GM18499 (cell line): ENCODE results near the gene CAVIN1.
"Not testable (repeated sequence)": the region's sequence is repeated elsewhere in the genome, so short reads cannot be mapped to it uniquely, and the experiment has no call there.

Experiments
- ATAC-seq: cut with Tn5 transposase; IDR thresholded peaks from one replicate; pipeline ENCODE4 v1.9.1; 2021; ENCODE audit warnings: moderate number of reproducible peaks; ENCODE audit not compliant: insufficient read depth, unreplicated experiment

CAVIN1 gene

DNA sequence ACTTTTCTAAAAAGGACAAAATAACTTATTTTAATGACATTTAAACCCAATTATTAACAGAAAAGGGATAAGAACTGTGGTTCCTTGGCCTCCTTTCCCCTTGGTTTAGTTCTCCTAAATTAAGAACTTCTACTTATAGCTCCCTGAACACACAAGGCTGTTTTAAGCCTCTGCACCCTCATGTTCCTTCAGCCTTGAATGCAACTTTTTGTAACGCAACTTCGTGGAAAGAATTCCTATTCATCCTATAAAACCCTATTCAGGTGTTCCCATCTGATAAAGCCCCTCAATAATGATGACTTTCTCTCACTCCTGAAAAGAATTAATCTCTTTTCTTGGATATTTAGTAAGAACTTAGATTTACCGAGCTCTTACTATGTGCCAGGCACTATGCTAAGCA lies 41.2 kb downstream of the CAVIN1 start:
- no peak for ATAC-seq

GRCh38 chr17:42380935-42381334 lies 42.1 kb downstream of the CAVIN1 start:
- ATAC-seq: no peak

- ATAC-seq: no peak
These were observed 44.0 kb downstream of the CAVIN1 start for GRCh38 chr17:42378959-42379594.

DNA sequence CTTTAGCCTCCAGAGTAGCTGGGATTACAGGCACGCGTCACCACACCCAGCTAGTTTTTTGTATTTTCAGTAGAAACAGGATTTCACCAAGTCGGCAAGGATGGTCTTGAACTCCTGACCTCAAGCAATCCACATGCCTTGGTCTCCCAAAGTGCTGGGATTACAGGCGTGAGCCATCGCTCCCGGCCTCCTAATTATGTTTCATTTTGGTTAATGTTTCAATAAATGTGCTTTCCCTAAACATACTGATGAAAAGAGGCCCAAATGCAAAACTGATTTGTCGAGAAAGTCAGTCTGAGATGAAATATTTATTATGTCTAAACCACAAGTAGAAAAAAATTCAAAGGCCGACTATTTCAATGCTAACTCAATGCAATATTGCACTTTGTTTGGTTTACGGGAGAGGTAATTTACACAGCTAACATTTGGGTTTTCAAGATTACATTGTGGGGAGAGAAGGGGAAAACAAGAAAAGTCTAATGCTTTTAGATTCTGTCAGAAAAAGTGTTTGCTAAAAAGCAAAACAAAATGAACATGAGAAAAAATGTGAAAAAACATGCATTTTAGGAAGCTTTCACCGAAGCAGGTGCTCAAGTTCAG lies 44.6 kb downstream of the CAVIN1 start:
- no peak for ATAC-seq

GRCh38 chr17:42373896-42374295 lies 49.2 kb downstream of the CAVIN1 start:
- no peak for ATAC-seq

DNA sequence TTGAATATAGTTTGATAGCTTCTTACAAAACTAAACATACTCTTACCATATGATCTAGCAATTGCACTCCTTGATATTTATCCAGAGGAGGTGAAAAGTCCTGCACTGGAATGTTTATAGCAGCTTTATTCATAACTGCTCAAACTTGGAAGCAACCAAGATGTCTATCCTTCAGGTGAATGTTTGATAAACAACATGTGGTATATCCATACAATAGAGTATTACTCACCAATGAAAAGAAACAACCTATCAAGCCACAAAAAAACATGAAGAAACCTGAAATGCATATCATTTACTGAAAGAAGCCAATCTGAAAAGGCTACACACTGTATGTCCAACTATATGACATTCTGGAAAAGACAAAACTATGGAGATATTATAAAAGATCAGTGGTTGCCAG lies 50.9 kb downstream of the CAVIN1 start:
- ATAC-seq: no peak

DNA sequence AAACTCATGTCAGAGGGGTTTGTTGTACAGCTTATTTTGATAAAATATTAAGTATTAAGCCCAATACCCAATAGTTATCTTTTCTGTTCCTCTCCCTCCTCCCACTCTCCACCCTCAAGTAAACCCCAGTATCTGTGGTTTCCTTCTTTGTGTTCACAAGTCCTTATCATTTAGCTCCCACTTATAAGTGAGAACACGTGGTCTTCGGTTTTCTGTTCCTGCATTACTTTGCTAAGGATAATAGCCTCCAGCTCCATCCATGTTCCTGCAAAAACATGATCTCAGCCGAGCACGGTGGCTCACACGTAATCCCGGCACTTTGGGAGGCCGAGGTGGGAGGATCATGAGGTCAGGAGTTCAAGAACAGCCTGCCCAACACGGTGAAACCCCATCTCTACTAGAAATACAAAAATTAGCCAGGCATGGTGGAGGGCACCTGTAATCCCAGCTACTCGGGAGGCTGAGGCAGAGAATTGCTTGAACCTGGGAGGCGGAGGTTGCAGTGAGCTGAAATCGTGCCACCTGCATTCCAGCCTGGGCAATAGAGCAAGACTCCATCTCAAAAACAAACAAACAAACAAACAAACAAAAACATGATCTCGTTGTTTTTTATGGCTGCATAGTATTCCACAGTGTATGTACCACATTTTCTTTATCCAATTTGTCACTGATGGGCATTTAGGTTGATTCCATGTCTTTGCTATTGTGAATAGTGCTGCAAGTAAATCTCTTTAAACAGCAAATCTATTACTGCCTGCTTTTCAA lies 54.1 kb downstream of the CAVIN1 start:
- ATAC-seq: not testable (repeated sequence)

- ATAC-seq: not testable (repeated sequence)
These were observed 54.7 kb downstream of the CAVIN1 start for GRCh38 chr17:42368310-42368709.

GRCh38 chr17:42366176-42367023 lies 56.7 kb downstream of the CAVIN1 start:
- ATAC-seq: not testable (repeated sequence)

GRCh38 chr17:42365136-42365535 lies 57.9 kb downstream of the CAVIN1 start:
- ATAC-seq: no peak

- no peak for ATAC-seq
These were observed 59.1 kb downstream of the CAVIN1 start for GRCh38 chr17:42363767-42364585.

DNA sequence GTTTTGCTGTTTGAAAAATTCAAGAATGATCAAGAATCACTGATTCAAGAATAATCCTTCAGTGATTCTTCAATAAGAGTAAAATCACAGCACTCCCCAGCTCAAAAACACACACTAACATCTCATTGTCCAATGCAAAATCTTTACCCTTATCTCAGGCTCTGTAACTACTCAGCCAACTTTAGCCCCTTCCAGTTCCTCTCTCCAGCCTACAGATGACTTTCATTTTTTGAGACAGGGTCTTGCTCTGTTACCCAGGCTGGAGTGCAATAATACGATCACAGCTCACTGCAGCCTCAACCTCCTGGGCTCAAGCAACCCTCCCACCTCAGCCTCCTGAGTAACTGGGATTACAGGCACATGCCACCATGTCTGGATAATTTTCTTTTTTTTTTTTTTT lies 59.8 kb downstream of the CAVIN1 start:
- no peak for ATAC-seq

- no peak for ATAC-seq
These were observed 60.7 kb downstream of the CAVIN1 start for GRCh38 chr17:42362245-42362961.

DNA sequence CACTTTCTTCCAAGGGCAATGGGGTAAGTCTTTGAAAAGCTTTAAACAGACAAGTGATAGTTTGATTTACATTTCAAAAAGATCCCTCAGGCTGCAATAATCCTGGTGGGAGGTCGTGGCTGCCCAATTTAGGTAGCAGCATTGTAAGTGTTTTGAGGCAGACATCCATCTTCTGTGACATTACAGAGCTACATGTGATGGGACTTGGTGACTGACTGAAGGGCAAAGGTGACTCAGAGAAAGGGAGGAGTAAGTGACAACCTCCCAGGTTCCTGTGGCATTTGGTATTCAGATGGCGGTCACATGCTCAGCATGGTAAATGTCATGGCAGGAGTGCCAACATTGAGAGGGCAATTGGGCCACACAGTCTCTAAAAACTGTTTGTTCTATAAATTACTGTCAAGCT lies 61.3 kb downstream of the CAVIN1 start:
- ATAC-seq: no peak

- not testable (repeated sequence) for ATAC-seq
These were observed 62.7 kb downstream of the CAVIN1 start for GRCh38 chr17:42360388-42360787.

DNA sequence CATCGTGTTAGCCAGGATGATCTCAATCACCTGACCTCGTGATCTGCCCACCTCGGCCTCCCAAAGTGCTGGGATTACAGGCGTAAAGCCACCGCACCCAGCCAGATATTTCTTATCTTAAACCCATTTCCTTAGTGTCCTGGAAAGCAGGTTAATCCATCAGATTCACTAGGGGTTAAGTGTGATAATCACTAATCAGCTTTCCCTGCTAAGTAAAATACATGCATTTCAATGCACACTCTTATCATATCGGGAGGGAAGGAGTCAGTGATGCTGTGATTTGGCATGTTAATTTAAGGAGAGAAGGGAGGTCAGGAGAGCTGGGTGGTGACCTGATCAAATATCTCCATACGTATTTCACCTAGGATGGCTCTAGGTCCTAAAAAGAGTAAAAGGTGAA lies 63.9 kb downstream of the CAVIN1 start:
- ATAC-seq: no peak

DNA sequence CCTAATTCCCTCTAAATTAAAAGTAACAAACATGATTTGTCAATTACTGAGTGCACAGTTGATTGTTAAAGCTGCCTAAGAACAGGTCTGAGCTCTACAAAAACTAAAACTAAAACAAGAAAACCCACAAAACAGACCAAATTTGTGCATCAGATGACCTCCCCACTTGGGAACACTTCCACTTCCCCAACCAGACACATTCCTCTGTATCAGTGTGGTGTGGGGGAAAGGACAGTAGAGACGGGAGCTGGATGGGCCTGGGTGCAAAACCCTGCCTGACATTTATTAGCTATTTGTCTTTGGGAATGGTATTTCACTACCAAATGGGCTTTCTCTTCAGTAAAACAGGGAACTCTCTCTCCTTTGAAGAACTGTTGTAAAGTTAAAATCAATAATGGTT lies 64.6 kb downstream of the CAVIN1 start:
- ATAC-seq: no peak

DNA sequence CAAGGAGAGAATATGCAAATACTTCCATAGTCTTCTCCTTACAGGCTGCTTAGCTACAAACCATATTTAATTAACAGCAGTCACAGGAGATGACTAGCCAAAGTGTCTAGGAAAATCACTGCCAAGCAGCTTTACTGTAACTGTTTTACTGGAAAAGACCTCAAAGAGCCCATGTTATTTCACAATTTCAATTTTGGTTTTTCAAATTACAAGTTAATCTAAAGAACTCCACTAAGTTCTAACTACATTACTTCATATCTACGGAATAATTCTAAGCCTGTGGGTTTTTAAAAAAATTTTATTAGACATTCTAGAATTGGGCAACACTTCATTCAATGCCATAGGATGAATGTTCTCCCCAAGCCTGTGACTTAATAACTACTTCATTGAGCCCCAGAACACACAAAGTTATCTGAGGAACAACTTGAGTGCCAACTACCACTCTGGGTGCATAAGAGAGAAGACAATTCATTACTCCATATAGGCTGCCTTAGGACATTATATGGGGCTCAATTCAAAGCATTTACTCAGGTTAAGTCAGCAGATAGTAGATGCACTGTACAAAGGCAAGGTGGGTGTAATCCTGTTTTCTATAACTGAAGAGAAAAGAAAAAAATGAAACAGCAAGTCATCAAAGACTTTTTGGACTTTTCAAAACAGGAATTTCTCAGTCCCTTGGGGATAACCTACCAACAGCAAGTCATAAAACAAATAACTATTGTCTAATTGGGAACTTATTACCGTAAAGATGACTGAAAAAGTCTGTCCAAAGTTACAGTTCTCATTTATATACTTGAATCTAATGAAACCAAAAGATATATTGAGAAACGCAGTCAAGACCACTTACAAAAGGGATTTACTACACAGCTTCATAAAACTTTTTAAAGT lies 67.9 kb downstream of the CAVIN1 start:
- ATAC-seq: no peak
